ENCODE measurements around the gene GPR61.

DNA sequence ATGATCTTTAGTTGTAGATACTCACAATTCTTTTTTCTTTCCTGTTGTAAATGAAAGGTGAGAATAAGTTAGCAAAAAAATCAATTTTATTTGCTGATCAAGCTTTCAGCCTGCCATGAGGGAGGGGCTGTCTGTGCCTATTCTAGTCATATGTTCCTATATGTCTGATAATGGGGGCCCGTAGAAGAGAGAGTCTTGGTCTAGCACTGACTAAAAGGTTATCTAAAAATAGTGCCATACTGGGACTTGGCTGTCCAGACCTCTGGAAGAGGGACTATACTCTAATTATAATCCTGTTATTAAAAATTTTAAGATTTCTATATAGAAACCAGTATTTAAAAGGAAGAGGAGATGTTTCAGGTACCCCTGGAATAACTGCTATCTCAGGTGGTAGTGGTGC is 27.3 kb downstream of the GPR61 start:
- TF ChIP-seq, protein P1, sequence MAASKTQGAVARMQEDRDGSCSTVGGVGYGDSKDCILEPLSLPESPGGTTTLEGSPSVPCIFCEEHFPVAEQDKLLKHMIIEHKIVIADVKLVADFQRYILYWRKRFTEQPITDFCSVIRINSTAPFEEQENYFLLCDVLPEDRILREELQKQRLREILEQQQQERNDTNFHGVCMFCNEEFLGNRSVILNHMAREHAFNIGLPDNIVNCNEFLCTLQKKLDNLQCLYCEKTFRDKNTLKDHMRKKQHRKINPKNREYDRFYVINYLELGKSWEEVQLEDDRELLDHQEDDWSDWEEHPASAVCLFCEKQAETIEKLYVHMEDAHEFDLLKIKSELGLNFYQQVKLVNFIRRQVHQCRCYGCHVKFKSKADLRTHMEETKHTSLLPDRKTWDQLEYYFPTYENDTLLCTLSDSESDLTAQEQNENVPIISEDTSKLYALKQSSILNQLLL (CRISPR knock-in tag; IDR thresholded peaks at IDR 0.05; ENCODE audit: borderline replicate concordance): no peak
- TF ChIP-seq NR3C1 (CRISPR knock-in tag; IDR thresholded peaks at IDR 0.05) (no peak), TRIM28 (IDR thresholded peaks at IDR 0.05) (no peak), TEAD4 (IDR thresholded peaks at IDR 0.05; ENCODE audit: low read length) (no peak), TEAD4 (CRISPR knock-in tag; IDR thresholded peaks at IDR 0.05; ENCODE audit: borderline replicate concordance) (no peak), MCM3 (IDR thresholded peaks at IDR 0.05) (no peak), ETV6 (IDR thresholded peaks at IDR 0.05; ENCODE audit: borderline replicate concordance in 1 of 2, low read depth in 2 of 2, low read length in 1 of 2) (no peak), ETV6 (CRISPR knock-in tag; IDR thresholded peaks at IDR 0.05; ENCODE audit: borderline replicate concordance) (no peak), ZNF3 (CRISPR knock-in tag; IDR thresholded peaks at IDR 0.05) (no peak)

Data from K562 (cell line).